ENCODE data around the gene GLMN. TPM values are rescaled to one million over a fixed set of nuclear protein-coding genes. Genes with fewer than 3 reads are reported as not detected.

The GLMN gene
- polyA plus RNA-seq, 2 of the 4 experiments (the other 2 are of a cell fraction) = 10.6 to 10.9 TPM

GRCh38 chr1:92342401-92342800, 43.6 kb upstream of the GLMN start:
- DNase-seq (ENCODE audit: low read depth in 1 of 2, low spot score in 1 of 2) = no peak
- FAIRE-seq = no peak
- Histone ChIP-seq H3K4me3 (no peak overlapping the region), H3K27ac (no peak overlapping the region), H3K9me3 (no peaks in the 10 kb centered on the region), H3K4me2 (no peak overlapping the region), H3K4me1 (no peaks in the 10 kb centered on the region)
- CTCF ChIA-PET = no interaction called here
- WGBS (ENCODE audit: missing lambda C conversion rate) = 100% methylated on average over 1 of the region's 1 CpG
- ATAC-seq = no peak; a peak in 1 of 6 replicates
- no peak for TF ChIP-seq CBX8 (IDR thresholded peaks at IDR 0.05)
- TF ChIP-seq NFE2L2 (conservative IDR thresholded peaks at IDR 0.05; ENCODE audit: low read length) = no peak
- no peak for TF ChIP-seq CHD2 (IDR thresholded peaks at IDR 0.05; ENCODE audit: low read length, partially characterized antibody)
- TF ChIP-seq, protein P1, sequence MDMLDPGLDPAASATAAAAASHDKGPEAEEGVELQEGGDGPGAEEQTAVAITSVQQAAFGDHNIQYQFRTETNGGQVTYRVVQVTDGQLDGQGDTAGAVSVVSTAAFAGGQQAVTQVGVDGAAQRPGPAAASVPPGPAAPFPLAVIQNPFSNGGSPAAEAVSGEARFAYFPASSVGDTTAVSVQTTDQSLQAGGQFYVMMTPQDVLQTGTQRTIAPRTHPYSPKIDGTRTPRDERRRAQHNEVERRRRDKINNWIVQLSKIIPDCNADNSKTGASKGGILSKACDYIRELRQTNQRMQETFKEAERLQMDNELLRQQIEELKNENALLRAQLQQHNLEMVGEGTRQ (IDR thresholded peaks at IDR 0.05) = no peak
- TF ChIP-seq CHD4 (IDR thresholded peaks at IDR 0.05; ENCODE audit: borderline replicate concordance) = no peak
- no peak for TF ChIP-seq KDM5A (IDR thresholded peaks at IDR 0.05)
- no peak for TF ChIP-seq HDAC2 (IDR thresholded peaks at IDR 0.05)
- TF ChIP-seq SREBF2 (IDR thresholded peaks at IDR 0.05) = no peak
- POLR2A ChIA-PET = no interaction called here

GRCh38 chr1:92340154-92340553, 41.4 kb upstream of the GLMN start:
- POLR2A ChIA-PET = no interaction called here
- Histone ChIP-seq H3K4me2 (no peak overlapping the region), H3K9me3 (no peaks in the 10 kb centered on the region), H3K27ac (no peak overlapping the region), H3K4me3 (no peak overlapping the region), H3K4me1 (no peaks in the 10 kb centered on the region)
- ATAC-seq (no peak), FAIRE-seq (no peak), DNase-seq (ENCODE audit: low read depth in 1 of 2, low spot score in 1 of 2) (no peak)
- TF ChIP-seq CEBPB (IDR thresholded peaks at IDR 0.05) (no peak), HOXB13 (CRISPR knock-in tag; IDR thresholded peaks at IDR 0.05; ENCODE audit: low read depth) (no peak), ZC3H11A (IDR thresholded peaks at IDR 0.05) (no peak), NFE2L2 (conservative IDR thresholded peaks at IDR 0.05; ENCODE audit: low read length) (no peak), RARB (CRISPR knock-in tag; IDR thresholded peaks at IDR 0.05) (no peak), HOXA7 (CRISPR knock-in tag; IDR thresholded peaks at IDR 0.05) (no peak), MYC (IDR thresholded peaks at IDR 0.05; ENCODE audit: borderline replicate concordance, low read length) (no peak), CBX8 (IDR thresholded peaks at IDR 0.05) (no peak), RNF2 (IDR thresholded peaks at IDR 0.05; ENCODE audit: borderline replicate concordance, low read depth) (no peak), ATOH8 (CRISPR knock-in tag; IDR thresholded peaks at IDR 0.05; ENCODE audit: low read depth) (no peak), FOXS1 (CRISPR knock-in tag; IDR thresholded peaks at IDR 0.05) (no peak), JUN (IDR thresholded peaks at IDR 0.05) (no peak), ZSCAN20 (CRISPR knock-in tag; IDR thresholded peaks at IDR 0.05) (no peak), HDAC2 (IDR thresholded peaks at IDR 0.05) (no peak), MAX (IDR thresholded peaks at IDR 0.05) (no peak), MAFK (IDR thresholded peaks at IDR 0.05; ENCODE audit: partially characterized antibody) (no peak)
- TF ChIP-seq, protein P2, sequence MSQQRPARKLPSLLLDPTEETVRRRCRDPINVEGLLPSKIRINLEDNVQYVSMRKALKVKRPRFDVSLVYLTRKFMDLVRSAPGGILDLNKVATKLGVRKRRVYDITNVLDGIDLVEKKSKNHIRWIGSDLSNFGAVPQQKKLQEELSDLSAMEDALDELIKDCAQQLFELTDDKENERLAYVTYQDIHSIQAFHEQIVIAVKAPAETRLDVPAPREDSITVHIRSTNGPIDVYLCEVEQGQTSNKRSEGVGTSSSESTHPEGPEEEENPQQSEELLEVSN (IDR thresholded peaks at IDR 0.05; ENCODE audit: borderline replicate concordance, low read depth) = no peak
- TF ChIP-seq, protein P3, sequence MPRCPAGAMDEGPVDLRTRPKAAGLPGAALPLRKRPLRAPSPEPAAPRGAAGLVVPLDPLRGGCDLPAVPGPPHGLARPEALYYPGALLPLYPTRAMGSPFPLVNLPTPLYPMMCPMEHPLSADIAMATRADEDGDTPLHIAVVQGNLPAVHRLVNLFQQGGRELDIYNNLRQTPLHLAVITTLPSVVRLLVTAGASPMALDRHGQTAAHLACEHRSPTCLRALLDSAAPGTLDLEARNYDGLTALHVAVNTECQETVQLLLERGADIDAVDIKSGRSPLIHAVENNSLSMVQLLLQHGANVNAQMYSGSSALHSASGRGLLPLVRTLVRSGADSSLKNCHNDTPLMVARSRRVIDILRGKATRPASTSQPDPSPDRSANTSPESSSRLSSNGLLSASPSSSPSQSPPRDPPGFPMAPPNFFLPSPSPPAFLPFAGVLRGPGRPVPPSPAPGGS (IDR thresholded peaks at IDR 0.05) = no peak
- TF ChIP-seq, protein P4, sequence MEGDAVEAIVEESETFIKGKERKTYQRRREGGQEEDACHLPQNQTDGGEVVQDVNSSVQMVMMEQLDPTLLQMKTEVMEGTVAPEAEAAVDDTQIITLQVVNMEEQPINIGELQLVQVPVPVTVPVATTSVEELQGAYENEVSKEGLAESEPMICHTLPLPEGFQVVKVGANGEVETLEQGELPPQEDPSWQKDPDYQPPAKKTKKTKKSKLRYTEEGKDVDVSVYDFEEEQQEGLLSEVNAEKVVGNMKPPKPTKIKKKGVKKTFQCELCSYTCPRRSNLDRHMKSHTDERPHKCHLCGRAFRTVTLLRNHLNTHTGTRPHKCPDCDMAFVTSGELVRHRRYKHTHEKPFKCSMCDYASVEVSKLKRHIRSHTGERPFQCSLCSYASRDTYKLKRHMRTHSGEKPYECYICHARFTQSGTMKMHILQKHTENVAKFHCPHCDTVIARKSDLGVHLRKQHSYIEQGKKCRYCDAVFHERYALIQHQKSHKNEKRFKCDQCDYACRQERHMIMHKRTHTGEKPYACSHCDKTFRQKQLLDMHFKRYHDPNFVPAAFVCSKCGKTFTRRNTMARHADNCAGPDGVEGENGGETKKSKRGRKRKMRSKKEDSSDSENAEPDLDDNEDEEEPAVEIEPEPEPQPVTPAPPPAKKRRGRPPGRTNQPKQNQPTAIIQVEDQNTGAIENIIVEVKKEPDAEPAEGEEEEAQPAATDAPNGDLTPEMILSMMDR (IDR thresholded peaks at IDR 0.05) = no peak
- 91% methylated on average over 1 of the region's 1 CpG for WGBS (ENCODE audit: missing lambda C conversion rate)
- CTCF ChIA-PET = interaction anchor here (0.5 kb wide), 1 partner anchor 364 kb away, joined by 3 read pairs; no protein-coding TSS in a partner anchor

All from A549 (cell line).